Caco-2 (cell line): ENCODE results near the gene LENG1. TPM values are rescaled to one million over a fixed set of nuclear protein-coding genes. Genes with fewer than 3 reads are reported as not detected.

Source experiments
- BruUV-seq: library from RNA; stranded (reverse); fragments of 400-500 nt; replicated peaks from 2 replicates; lab custom pipeline; 2021; lab: Mats Ljungman, UMichigan
- CTCF ChIA-PET: fragments of 300-600 bp; sonication (Branson Sonifier 250); formaldehyde crosslinking; loops from one replicate; lab custom pipeline; 2022; ENCODE audit warnings: antibody characterized with exemption; lab: Charles Lee
- POLR2A ChIA-PET: fragments of 300-600 bp; sonication (Branson Sonifier 250); formaldehyde crosslinking; loops from one replicate; lab custom pipeline; 2022; ENCODE audit warnings: antibody characterized with exemption; lab: Charles Lee
- DNase-seq, 2 experiments: peaks; one replicate each; pipeline versions ENCODE4 v3.0.0 to v3.0.0-alpha.2; 2020 to 2022
- H3K27me3 ChIP-seq: replicated peaks from 2 replicates; pipeline ENCODE4 v1.6.0; 2011; ENCODE audit warnings: low read length; ENCODE audit not compliant: control insufficient read depth, insufficient read depth
- H3K36me3 ChIP-seq: 2 replicates; pipeline ENCODE4 v1.5.1; 2011; ENCODE audit warnings: low read length; ENCODE audit not compliant: control insufficient read depth, insufficient read depth
- H3K4me1 ChIP-seq: fragments of 250-450 bp; sonication (Bioruptor Pico); 2 replicates; pipeline ENCODE4 v1.5.1; 2020; ENCODE audit warnings: mild to moderate bottlenecking
- H3K4me3 ChIP-seq: 2 replicates; pipeline ENCODE4 v1.5.1; 2011; ENCODE audit warnings: low read depth, mild to moderate bottlenecking, control low read depth, low read length
- H3K9me3 ChIP-seq: fragments of 250-450 bp; sonication (Bioruptor Pico); 2 replicates; pipeline ENCODE4 v1.5.1; 2020; ENCODE audit warnings: mild to moderate bottlenecking, moderate library complexity
- H3K27ac Mint-ChIP-seq: one replicate; pipeline ENCODE4 v1.8.0; 2022; ENCODE audit warnings: mixed read lengths; ENCODE audit not compliant: unreplicated experiment
- H3K27me3 Mint-ChIP-seq: one replicate; pipeline ENCODE4 v1.8.0; 2022; ENCODE audit warnings: mixed read lengths; ENCODE audit not compliant: insufficient read depth, unreplicated experiment
- H3K36me3 Mint-ChIP-seq: one replicate; pipeline ENCODE4 v1.8.0; 2022; ENCODE audit warnings: mild to moderate bottlenecking, mixed read lengths; ENCODE audit not compliant: insufficient read depth, unreplicated experiment
- H3K4me1 Mint-ChIP-seq: one replicate; pipeline ENCODE4 v1.8.0; 2022; ENCODE audit warnings: low read depth, mixed read lengths; ENCODE audit not compliant: unreplicated experiment
- H3K4me3 Mint-ChIP-seq: one replicate; pipeline ENCODE4 v1.8.0; 2022; ENCODE audit warnings: mild to moderate bottlenecking, moderate library complexity, mixed read lengths; ENCODE audit not compliant: unreplicated experiment
- H3K9me3 Mint-ChIP-seq: one replicate; pipeline ENCODE4 v1.8.0; 2022; ENCODE audit warnings: mixed read lengths; ENCODE audit not compliant: unreplicated experiment
- CTCF ChIP-seq, 2 experiments: fragments of 200-600 bp in 1 of 2; IDR thresholded peaks; 1 replicate in 1 of 2; 2 replicates in 1 of 2; pipeline versions ENCODE4 v1.5.1 to v1.8.0; 2011 to 2022; ENCODE audit warnings: antibody characterized with exemption in 1 of 2, control low read depth in 1 of 2, inconsistent platforms in 1 of 2, low read depth in 1 of 2, low read length in 1 of 2, mild to moderate bottlenecking in 1 of 2, moderate library complexity in 1 of 2; ENCODE audit not compliant: insufficient read depth in 1 of 2, severe bottlenecking in 1 of 2, unreplicated experiment in 1 of 2
- intact Hi-C: fragments of 100-400 bp; cut with micrococcal nuclease; formaldehyde crosslinking; loops from one replicate; pipeline ENCODE4 v1.10.0; 2022; ENCODE audit not compliant: unreplicated experiment
- total RNA-seq: library from RNA; stranded (reverse); gene quantifications from 2 replicates; pipeline ENCODE4 v1.2.3, GENCODE V29; 2022

LENG1 gene
- total RNA-seq, 1 experiment from 2014 or later, result 6.9 TPM

GRCh38 chr19:54147676-54148075 lies 11.8 kb downstream of the LENG1 start:
- Mint-ChIP-seq H3K27ac (no peak overlapping the region), H3K4me3 (no peak overlapping the region), H3K4me1 (no peaks in the 10 kb centered on the region), H3K36me3 (peaks cover 90% of the 10 kb centered on the region), H3K9me3 (no peaks in the 10 kb centered on the region), H3K27me3 (no peaks in the 10 kb centered on the region)
- H3K9me3 ChIP-seq, result no peaks in the 10 kb centered on the region
- BruUV-seq, result no TSS peak
- intact Hi-C loops, result no loop called here
- no peak overlapping the region for H3K4me3 ChIP-seq
- POLR2A ChIA-PET, result interaction anchor here (1.1 kb wide), 1 partner anchor 10 kb away, joined by 7 read pairs; the partner anchor contains the start of gene CNOT3
- H3K4me1 ChIP-seq, result no peaks in the 10 kb centered on the region
- DNase-seq, result no peak
- no peaks in the 10 kb centered on the region for H3K27me3 ChIP-seq
- peaks cover 17% of the 10 kb centered on the region for H3K36me3 ChIP-seq
- peak in 1 of 2 experiments; percentile 12 for TF ChIP-seq CTCF (IDR thresholded peaks at IDR 0.05; ENCODE audit: insufficient read depth in 1 of 2, low read depth in 1 of 2, low read length in 1 of 2, severe bottlenecking in 1 of 2, unreplicated experiment in 1 of 2)
- CTCF ChIA-PET, result no interaction called here

- POLR2A ChIA-PET, result interaction anchor here (0.6 kb wide), 1 partner anchor 8 kb away, joined by 3 read pairs; the partner anchor contains the start of gene CNOT3
- no TSS peak for BruUV-seq
- H3K27ac Mint-ChIP-seq, result no peak overlapping the region
Measured at GRCh38 chr19:54145541-54146158, 13.9 kb downstream of the LENG1 start.

GRCh38 chr19:54142166-54142780 lies 17.2 kb downstream of the LENG1 start:
- POLR2A ChIA-PET, result no interaction called here
- Mint-ChIP-seq H3K27ac (no peak overlapping the region), H3K4me3 (no peak overlapping the region), H3K9me3 (no peaks in the 10 kb centered on the region), H3K36me3 (peaks cover 70% of the 10 kb centered on the region), H3K27me3 (no peaks in the 10 kb centered on the region), H3K4me1 (no peaks in the 10 kb centered on the region)
- H3K27me3 ChIP-seq, result no peaks in the 10 kb centered on the region
- intact Hi-C loops, result no loop called here
- H3K36me3 ChIP-seq, result peaks cover 12% of the 10 kb centered on the region
- no peak for DNase-seq
- no peak overlapping the region for H3K4me3 ChIP-seq
- CTCF ChIA-PET, result no interaction called here
- 0 out of 2 replicates have a peak, but pooled peaks cover 4% of the 10 kb centered on the region for H3K4me1 ChIP-seq
- TF ChIP-seq CTCF (IDR thresholded peaks at IDR 0.05; ENCODE audit: insufficient read depth in 1 of 2, low read depth in 1 of 2, low read length in 1 of 2, severe bottlenecking in 1 of 2, unreplicated experiment in 1 of 2), result no peak
- H3K9me3 ChIP-seq, result no peaks in the 10 kb centered on the region
- BruUV-seq, result no TSS peak

More at GRCh38 chr19:54145541-54146158, 13.9 kb downstream of the LENG1 start:
- intact Hi-C loops, result no loop called here
- TF ChIP-seq CTCF (IDR thresholded peaks at IDR 0.05; ENCODE audit: insufficient read depth in 1 of 2, low read depth in 1 of 2, low read length in 1 of 2, severe bottlenecking in 1 of 2, unreplicated experiment in 1 of 2), result no peak
- no peak for DNase-seq
- Histone ChIP-seq H3K4me1 (no peaks in the 10 kb centered on the region), H3K27me3 (no peaks in the 10 kb centered on the region), H3K9me3 (no peaks in the 10 kb centered on the region), H3K36me3 (peaks cover 12% of the 10 kb centered on the region), H3K4me3 (no peak overlapping the region)
- peaks cover 87% of the 10 kb centered on the region for H3K36me3 Mint-ChIP-seq
- no peak overlapping the region for H3K4me3 Mint-ChIP-seq
- H3K4me1 Mint-ChIP-seq, result no peaks in the 10 kb centered on the region
- CTCF ChIA-PET, result no interaction called here
- H3K9me3 Mint-ChIP-seq, result no peaks in the 10 kb centered on the region
- H3K27me3 Mint-ChIP-seq, result no peaks in the 10 kb centered on the region
